Neural progenitor cell (in vitro differentiated cells): Measurements from ENCODE around the gene LYZL6. TPM values are rescaled to one million over a fixed set of nuclear protein-coding genes. Genes with fewer than 3 reads are reported as not detected.

ENCODE experiments used
- DNase-seq: peaks from one replicate; pipeline ENCODE4 v3.0.0-alpha.2; 2016; ENCODE audit warnings: low spot score
- H2AFZ ChIP-seq: fragments of 200-600 bp; sonication (generic); replicated peaks from 2 replicates; pipeline ENCODE4 v1.6.1; 2016; ENCODE audit warnings: antibody characterized with exemption
- H3F3A ChIP-seq: fragments of 200-600 bp; sonication (generic); 2 replicates; pipeline ENCODE4 v1.6.1; 2016; ENCODE audit warnings: antibody characterized with exemption, low read depth
- H3K27ac ChIP-seq: fragments of 200-600 bp; sonication (generic); 2 replicates; pipeline ENCODE4 v1.5.1; 2016; ENCODE audit warnings: mild to moderate bottlenecking
- H3K27me3 ChIP-seq: fragments of 200-600 bp; sonication (generic); 2 replicates; pipeline ENCODE4 v1.6.1; 2016; ENCODE audit warnings: mild to moderate bottlenecking, moderate library complexity
- H3K36me3 ChIP-seq: fragments of 200-600 bp; sonication (generic); 2 replicates; pipeline ENCODE4 v1.5.1; 2016
- H3K4me1 ChIP-seq: fragments of 200-600 bp; sonication (generic); 2 replicates; pipeline ENCODE4 v1.6.1; 2016; ENCODE audit warnings: mixed run types
- H3K4me2 ChIP-seq: fragments of 200-600 bp; sonication (generic); 2 replicates; pipeline ENCODE4 v1.6.1; 2016
- H3K4me3 ChIP-seq: fragments of 200-600 bp; sonication (generic); 2 replicates; pipeline ENCODE4 v1.5.1; 2016
- H3K79me2 ChIP-seq: fragments of 200-600 bp; sonication (generic); 2 replicates; pipeline ENCODE4 v1.6.1; 2016; ENCODE audit warnings: low read depth
- H3K9ac ChIP-seq: fragments of 200-600 bp; sonication (generic); 2 replicates; pipeline ENCODE4 v1.6.1; 2016
- H3K9me3 ChIP-seq: fragments of 200-600 bp; sonication (generic); 2 replicates; pipeline ENCODE4 v1.5.1; 2016; ENCODE audit warnings: low read depth
- H4K20me1 ChIP-seq: fragments of 200-600 bp; sonication (generic); 2 replicates; pipeline ENCODE4 v1.6.1; 2016; ENCODE audit warnings: low read depth
- H3K27ac Mint-ChIP-seq: 3 replicates; pipeline ENCODE4 v1.8.0; 2021; ENCODE audit warnings: mixed read lengths
- H3K27me3 Mint-ChIP-seq: 2 replicates; pipeline ENCODE4 v1.8.0; 2022; ENCODE audit warnings: low read depth, mild to moderate bottlenecking, inconsistent platforms, moderate library complexity, mixed read lengths; ENCODE audit not compliant: insufficient read depth
- H3K36me3 Mint-ChIP-seq: 3 replicates; pipeline ENCODE4 v1.8.0; 2021; ENCODE audit warnings: mixed read lengths
- H3K4me1 Mint-ChIP-seq: 3 replicates; pipeline ENCODE4 v1.8.0; 2021; ENCODE audit warnings: mixed read lengths
- H3K4me3 Mint-ChIP-seq: 3 replicates; pipeline ENCODE4 v1.8.0; 2021; ENCODE audit warnings: mild to moderate bottlenecking, moderate library complexity, mixed read lengths
- H3K9me3 Mint-ChIP-seq: 3 replicates; pipeline ENCODE4 v1.8.0; 2020; ENCODE audit warnings: mixed read lengths
- EZH2 ChIP-seq: fragments of 200-600 bp; sonication (generic); IDR thresholded peaks from 2 replicates; pipeline ENCODE4 v1.6.1; 2017; ENCODE audit warnings: antibody characterized with exemption, mild to moderate bottlenecking, moderate library complexity
- EZH2phosphoT487 ChIP-seq: fragments of 200-600 bp; sonication (generic); IDR thresholded peaks from 2 replicates; pipeline ENCODE4 v1.6.1; 2017; ENCODE audit warnings: antibody characterized with exemption
- total RNA-seq: library from RNA; depleted of rRNA; stranded (reverse); fragments of >200 nt; gene quantifications from 2 replicates; pipeline ENCODE4 v1.2.3, GENCODE V29; 2015; ENCODE audit warnings: low replicate concordance
- TF ChIP-seq, protein P1 (sequence below): fragments of 200-600 bp; sonication (generic); IDR thresholded peaks from 2 replicates; pipeline ENCODE4 v1.5.1; 2017; ENCODE audit warnings: antibody characterized with exemption, mild to moderate bottlenecking

The LYZL6 gene
- total RNA-seq, 1 donor from 2014 or later = not detected

DNA sequence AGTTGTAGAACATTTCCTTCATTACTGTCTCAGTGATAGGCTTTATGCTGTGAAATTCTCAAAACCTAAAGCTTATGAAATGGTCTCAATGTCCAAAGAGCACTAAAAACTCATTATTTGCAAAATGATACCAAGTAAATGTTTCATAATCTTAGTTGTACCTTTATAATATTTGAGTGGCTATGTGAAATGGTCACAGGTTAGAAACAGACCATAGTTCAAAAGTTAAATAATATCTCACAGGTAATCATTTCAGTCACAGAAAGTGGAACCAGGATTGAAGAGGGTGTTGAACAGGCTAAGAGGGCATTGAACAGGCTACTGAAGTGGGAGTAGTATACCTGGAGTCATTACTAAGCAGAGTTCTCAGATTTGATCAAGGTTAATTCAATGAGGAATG lies 15.8 kb downstream of the LYZL6 start:
- Mint-ChIP-seq H3K36me3 (peaks cover 3% of the 10 kb centered on the region), H3K4me3 (no peak overlapping the region), H3K9me3 (no peaks in the 10 kb centered on the region), H3K27ac (no peak overlapping the region), H3K27me3 (peaks cover 3% of the 10 kb centered on the region), H3K4me1 (peaks cover 22% of the 10 kb centered on the region)
- no peaks in the 10 kb centered on the region for H3K9me3 ChIP-seq
- peaks cover 18% of the 10 kb centered on the region for H3K4me1 ChIP-seq
- no peaks in the 10 kb centered on the region for H3K79me2 ChIP-seq
- H3K36me3 ChIP-seq = no peaks in the 10 kb centered on the region
- H4K20me1 ChIP-seq = no peaks in the 10 kb centered on the region
- no peak for DNase-seq
- peaks cover 7% of the 10 kb centered on the region for H3F3A ChIP-seq
- no peak overlapping the region for H3K27ac ChIP-seq
- TF ChIP-seq EZH2phosphoT487 (no peak), EZH2 (no peak)
- TF ChIP-seq, protein P1, sequence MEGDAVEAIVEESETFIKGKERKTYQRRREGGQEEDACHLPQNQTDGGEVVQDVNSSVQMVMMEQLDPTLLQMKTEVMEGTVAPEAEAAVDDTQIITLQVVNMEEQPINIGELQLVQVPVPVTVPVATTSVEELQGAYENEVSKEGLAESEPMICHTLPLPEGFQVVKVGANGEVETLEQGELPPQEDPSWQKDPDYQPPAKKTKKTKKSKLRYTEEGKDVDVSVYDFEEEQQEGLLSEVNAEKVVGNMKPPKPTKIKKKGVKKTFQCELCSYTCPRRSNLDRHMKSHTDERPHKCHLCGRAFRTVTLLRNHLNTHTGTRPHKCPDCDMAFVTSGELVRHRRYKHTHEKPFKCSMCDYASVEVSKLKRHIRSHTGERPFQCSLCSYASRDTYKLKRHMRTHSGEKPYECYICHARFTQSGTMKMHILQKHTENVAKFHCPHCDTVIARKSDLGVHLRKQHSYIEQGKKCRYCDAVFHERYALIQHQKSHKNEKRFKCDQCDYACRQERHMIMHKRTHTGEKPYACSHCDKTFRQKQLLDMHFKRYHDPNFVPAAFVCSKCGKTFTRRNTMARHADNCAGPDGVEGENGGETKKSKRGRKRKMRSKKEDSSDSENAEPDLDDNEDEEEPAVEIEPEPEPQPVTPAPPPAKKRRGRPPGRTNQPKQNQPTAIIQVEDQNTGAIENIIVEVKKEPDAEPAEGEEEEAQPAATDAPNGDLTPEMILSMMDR = no peak
- H3K27me3 ChIP-seq = no peaks in the 10 kb centered on the region
- no peak overlapping the region for H3K9ac ChIP-seq
- no peak overlapping the region for H2AFZ ChIP-seq
- H3K4me3 ChIP-seq = no peak overlapping the region
- H3K4me2 ChIP-seq = no peak overlapping the region

DNA sequence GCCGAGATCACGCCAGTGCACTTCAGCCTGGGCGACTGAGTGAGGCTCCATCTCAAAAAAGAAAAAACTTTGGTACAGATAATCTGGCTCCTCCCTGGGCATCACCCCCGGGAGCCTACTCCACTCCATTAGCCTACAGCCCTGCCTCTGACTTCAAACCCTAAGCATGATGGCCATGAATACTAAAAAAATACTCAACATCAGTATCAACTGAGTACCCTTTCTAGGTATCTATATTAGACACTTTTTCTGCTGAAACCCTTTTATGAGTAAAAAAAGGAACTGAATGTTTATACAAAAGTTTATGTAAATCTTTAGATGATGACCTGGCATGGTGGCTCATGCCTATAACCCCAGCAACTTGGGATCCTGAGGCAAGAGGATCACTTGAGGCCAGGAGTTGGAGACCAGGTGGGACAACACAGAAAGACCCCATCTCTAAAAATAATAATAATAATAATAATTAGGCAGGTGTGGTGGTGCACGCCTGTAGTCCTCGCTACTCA lies 19.9 kb downstream of the LYZL6 start:
- H3K36me3 ChIP-seq = peaks cover 6% of the 10 kb centered on the region
- H3K4me2 ChIP-seq = no peak overlapping the region
- H3F3A ChIP-seq = peaks cover 10% of the 10 kb centered on the region
- no peak overlapping the region for H2AFZ ChIP-seq
- no peak overlapping the region for H3K9ac ChIP-seq
- Mint-ChIP-seq H3K27ac (no peak overlapping the region), H3K4me1 (no peaks in the 10 kb centered on the region), H3K36me3 (peaks cover 17% of the 10 kb centered on the region), H3K9me3 (no peaks in the 10 kb centered on the region), H3K27me3 (no peaks in the 10 kb centered on the region), H3K4me3 (no peak overlapping the region)
- no peaks in the 10 kb centered on the region for H4K20me1 ChIP-seq
- H3K79me2 ChIP-seq = no peaks in the 10 kb centered on the region
- no peak for DNase-seq
- H3K27me3 ChIP-seq = no peaks in the 10 kb centered on the region
- H3K27ac ChIP-seq = no peak overlapping the region
- H3K4me3 ChIP-seq = no peak overlapping the region
- H3K4me1 ChIP-seq = no peaks in the 10 kb centered on the region
- no peak for TF ChIP-seq EZH2phosphoT487
- TF ChIP-seq, protein P1 = no peak
- TF ChIP-seq EZH2 = no peak
- no peaks in the 10 kb centered on the region for H3K9me3 ChIP-seq

DNA sequence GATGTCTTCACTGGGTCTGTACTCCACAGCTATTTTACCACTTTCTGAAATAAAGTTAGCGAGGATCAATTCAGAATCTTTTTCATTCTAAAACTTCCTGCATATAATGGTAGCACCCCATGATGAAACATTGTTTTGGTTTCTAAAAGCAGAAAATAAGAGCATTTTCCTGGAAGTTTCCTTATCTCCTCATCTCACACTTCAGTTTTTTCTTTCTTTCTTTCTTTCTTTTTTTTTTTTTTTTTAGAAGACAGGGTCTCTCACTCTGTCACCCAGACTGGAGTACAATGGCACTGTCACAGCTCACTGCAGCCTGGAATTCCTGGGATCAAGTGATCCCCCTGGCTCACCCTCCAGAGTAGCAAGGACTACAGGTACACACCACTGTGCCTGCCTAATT lies 23.3 kb downstream of the LYZL6 start:
- Histone ChIP-seq H2AFZ (no peak overlapping the region), H3K4me3 (no peak overlapping the region), H3K27ac (no peak overlapping the region), H3K4me2 (no peak overlapping the region), H4K20me1 (no peaks in the 10 kb centered on the region), H3K9ac (no peak overlapping the region), H3K27me3 (no peaks in the 10 kb centered on the region), H3K79me2 (no peaks in the 10 kb centered on the region), H3F3A (peaks cover 3% of the 10 kb centered on the region), H3K4me1 (no peaks in the 10 kb centered on the region), H3K36me3 (peaks cover 6% of the 10 kb centered on the region), H3K9me3 (no peaks in the 10 kb centered on the region)
- no peaks in the 10 kb centered on the region for H3K27me3 Mint-ChIP-seq
- TF ChIP-seq, protein P1 = no peak
- TF ChIP-seq EZH2 (no peak), EZH2phosphoT487 (no peak)
- no peak overlapping the region for H3K4me3 Mint-ChIP-seq
- peaks cover 5% of the 10 kb centered on the region for H3K4me1 Mint-ChIP-seq
- no peak for DNase-seq
- H3K27ac Mint-ChIP-seq = no peak overlapping the region
- peaks cover 20% of the 10 kb centered on the region for H3K36me3 Mint-ChIP-seq
- H3K9me3 Mint-ChIP-seq = peaks cover 15% of the 10 kb centered on the region
